ENCODE measurements around the gene MICA.

The MICA gene

DNA sequence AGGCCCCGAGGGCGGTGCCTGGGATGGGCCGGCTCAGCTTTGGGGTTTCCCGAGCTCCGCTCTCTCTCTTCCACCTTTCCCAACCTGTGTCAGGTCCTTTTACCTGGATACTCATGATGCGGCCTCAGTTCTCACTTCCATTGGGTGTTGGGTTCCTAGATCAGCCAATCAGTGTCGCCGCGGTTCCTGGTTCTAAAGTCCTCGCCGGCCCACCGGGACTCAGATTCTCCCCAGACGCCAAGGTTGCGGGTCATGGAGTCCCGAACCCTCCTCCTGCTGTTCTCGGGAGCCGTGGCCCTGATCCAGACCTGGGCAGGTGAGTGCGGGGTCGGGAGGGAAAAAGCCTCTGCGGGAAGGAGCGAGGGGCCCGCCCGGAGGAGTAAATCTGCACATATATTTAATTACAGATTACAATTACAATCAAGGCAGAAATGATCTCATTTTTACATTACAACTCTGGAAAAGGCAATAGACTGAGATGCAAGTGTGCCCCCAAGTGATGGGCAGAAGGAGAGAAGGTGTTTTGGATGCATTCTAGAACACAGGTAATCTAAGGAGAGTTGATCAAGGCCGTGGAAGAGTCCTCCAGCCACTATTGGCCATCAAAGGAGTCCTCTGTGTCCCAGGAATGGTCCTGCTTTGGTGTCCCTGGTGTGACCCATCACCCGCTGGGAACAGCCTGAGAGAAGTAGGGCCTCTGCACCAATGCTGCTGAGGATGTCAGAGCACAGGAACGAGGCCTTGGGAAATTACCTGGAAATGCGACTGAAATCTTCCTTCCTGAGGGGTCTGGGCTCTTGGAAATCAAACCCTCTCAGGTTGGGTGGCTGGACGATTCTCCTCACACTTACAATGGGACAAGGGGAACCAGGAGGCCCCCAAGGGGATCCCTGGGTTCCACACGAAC, 59.8 kb downstream of the MICA start:
- peak overlapping the region; percentile 30 for H3K4me3 ChIP-seq (ENCODE audit: low read depth, low read length)
- TF ChIP-seq, protein P1, sequence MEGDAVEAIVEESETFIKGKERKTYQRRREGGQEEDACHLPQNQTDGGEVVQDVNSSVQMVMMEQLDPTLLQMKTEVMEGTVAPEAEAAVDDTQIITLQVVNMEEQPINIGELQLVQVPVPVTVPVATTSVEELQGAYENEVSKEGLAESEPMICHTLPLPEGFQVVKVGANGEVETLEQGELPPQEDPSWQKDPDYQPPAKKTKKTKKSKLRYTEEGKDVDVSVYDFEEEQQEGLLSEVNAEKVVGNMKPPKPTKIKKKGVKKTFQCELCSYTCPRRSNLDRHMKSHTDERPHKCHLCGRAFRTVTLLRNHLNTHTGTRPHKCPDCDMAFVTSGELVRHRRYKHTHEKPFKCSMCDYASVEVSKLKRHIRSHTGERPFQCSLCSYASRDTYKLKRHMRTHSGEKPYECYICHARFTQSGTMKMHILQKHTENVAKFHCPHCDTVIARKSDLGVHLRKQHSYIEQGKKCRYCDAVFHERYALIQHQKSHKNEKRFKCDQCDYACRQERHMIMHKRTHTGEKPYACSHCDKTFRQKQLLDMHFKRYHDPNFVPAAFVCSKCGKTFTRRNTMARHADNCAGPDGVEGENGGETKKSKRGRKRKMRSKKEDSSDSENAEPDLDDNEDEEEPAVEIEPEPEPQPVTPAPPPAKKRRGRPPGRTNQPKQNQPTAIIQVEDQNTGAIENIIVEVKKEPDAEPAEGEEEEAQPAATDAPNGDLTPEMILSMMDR (IDR thresholded peaks at IDR 0.05; ENCODE audit: control insufficient read depth, extremely low read depth, insufficient read depth): no peak
- DNase-seq (ENCODE audit: low read depth): peak; percentile 65

DNA sequence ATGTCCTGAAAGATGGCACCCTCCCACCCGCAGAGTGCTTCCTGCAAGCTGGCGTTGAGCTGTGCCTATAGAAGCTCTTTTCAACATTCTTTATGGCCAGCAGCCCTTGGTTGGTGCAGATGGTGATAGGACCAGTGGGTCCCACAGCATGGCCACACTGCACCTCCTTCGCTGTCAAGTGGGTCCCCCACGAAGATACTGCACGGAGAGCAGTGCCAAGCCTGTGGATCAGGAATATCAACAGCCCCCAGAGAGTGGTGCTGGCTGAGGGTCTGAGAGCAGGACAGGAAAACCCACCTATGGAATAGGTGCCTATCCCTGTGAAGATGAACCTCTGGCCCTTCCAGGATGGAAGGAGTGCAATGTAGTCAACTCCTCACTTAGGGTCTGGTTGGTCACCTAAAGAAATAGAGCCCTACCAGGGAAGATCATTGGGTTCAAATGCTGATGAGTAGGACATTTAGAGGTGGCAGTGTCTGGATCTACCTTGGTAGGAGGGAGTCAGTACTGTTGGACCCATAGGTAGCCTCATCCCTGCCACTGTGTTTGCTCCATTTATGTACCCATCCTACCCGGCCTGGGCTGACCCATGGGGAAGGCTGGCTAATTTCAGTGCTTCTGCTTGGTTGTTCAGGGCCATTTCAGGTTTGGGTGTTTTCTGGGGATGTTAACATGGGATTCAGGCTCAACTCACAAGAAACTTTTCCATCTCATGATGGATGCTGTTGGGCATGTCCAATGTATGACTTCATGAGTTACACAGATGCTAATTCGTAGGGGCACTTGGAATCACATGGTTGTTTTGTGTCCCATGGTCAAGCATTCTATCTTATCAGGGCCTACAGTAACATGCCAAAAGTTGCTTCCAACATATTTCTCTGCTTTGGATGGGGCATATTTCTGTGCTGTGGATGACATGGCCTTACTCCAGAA, 61.1 kb downstream of the MICA start:
- H3K4me3 ChIP-seq (ENCODE audit: low read depth, low read length): no peak overlapping the region
- DNase-seq (ENCODE audit: low read depth): no peak
- TF ChIP-seq, protein P1 (IDR thresholded peaks at IDR 0.05; ENCODE audit: control insufficient read depth, extremely low read depth, insufficient read depth): no peak
